Activated CD4-positive, alpha-beta memory T cell treated with anti-CD3 and anti-CD28 coated beads, Interleukin-2, amount 10 ng/mL, durations not matched to agents 7 days and 5 days (primary cell): ENCODE measurements around the gene NCOR2. TPM values are rescaled to one million over a fixed set of nuclear protein-coding genes. Genes with fewer than 3 reads are reported as not detected.

Experiments used
- CTCF ChIA-PET: fragments of 350-600 bp; sonication (Branson Sonifier 250); formaldehyde crosslinking; loops from one replicate; lab custom pipeline; 2021; ENCODE audit warnings: antibody characterized with exemption, inconsistent platforms; lab: Charles Lee
- POLR2A ChIA-PET: fragments of 350-600 bp; sonication (Branson Sonifier 250); formaldehyde crosslinking; loops from one replicate; lab custom pipeline; 2021; ENCODE audit warnings: antibody characterized with exemption; lab: Charles Lee
- DNase-seq: peaks from one replicate; pipeline ENCODE4 v3.0.0-alpha.2; 2020
- H3K27ac Mint-ChIP-seq: one replicate; pipeline ENCODE4 v1.8.0; 2021; ENCODE audit warnings: mild to moderate bottlenecking, mixed read lengths
- H3K27me3 Mint-ChIP-seq: one replicate; pipeline ENCODE4 v1.8.0; 2021; ENCODE audit warnings: mixed read lengths
- H3K36me3 Mint-ChIP-seq: one replicate; pipeline ENCODE4 v1.8.0; 2021; ENCODE audit warnings: low read depth, mixed read lengths
- H3K4me1 Mint-ChIP-seq: one replicate; pipeline ENCODE4 v1.8.0; 2021; ENCODE audit warnings: mixed read lengths
- H3K4me3 Mint-ChIP-seq: one replicate; pipeline ENCODE4 v1.8.0; 2021; ENCODE audit warnings: mild to moderate bottlenecking, mixed read lengths
- H3K9me3 Mint-ChIP-seq: one replicate; pipeline ENCODE4 v1.8.0; 2021; ENCODE audit warnings: mixed read lengths
- total RNA-seq, 2 experiments: library from RNA; stranded (reverse); gene quantifications; one replicate each; pipeline ENCODE4 v1.2.3, GENCODE V29; 2021

Gene NCOR2
- total RNA-seq, 2 experiments from 2014 or later = 88.9 to 90.8 TPM

DNA sequence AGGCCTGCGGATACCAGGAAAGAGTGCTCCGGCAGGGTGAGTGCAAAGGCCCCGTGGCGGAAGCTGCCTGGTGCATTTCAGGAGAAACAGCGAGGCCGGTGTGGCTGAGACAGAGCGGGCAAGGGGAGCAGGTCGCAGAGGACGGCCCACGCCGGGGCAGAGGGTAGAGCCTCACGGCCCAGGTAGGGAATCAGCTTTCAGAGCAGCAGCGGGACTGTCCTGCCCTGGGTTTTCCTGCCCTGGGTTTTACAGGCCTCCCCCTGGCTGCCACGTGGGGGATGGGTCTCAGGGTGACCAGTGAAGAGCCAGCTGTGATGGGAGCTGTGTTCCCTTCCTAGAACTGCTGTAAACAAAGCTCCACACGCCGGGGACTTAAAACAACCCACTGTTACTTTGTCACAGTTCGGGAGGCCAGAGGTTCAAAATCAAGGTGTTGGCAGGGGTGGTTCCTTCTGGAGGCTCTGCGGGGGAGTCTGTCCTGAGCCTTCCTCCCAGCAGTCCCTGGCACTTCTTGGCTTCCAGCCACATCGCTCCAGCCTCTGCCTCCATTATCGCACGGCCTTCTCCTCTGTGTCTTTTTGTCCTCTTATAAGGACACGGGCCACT is 10.4 kb downstream of the NCOR2 start:
- POLR2A ChIA-PET = interaction anchor here (1.1 kb wide), 1 partner anchor 9 kb away, joined by 3 read pairs; no protein-coding TSS in a partner anchor
- Mint-ChIP-seq H3K36me3 (no peaks in the 10 kb centered on the region), H3K4me1 (peaks cover 3% of the 10 kb centered on the region), H3K4me3 (no peak overlapping the region), H3K27ac (no peak overlapping the region), H3K9me3 (no peaks in the 10 kb centered on the region), H3K27me3 (no peaks in the 10 kb centered on the region)
- CTCF ChIA-PET = no interaction called here
- DNase-seq = no peak

DNA sequence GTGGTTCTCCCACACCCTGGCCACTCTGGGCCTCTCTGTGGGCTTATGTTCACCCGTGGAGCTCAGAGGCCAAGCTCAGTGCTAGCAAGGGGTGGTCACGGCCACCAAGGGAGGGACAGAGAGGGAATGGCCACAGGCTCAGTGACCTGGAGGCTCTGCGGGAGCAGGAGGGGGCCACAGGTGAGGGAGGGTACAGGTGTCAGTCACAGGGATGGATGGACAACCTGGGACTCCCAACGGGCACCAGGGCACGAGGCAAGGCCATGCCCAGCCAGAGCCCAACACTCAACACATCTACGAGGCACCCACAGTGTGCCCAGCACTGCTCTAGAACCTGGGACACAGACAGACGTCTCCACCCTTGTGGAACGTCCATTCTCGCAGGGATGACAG is 11.3 kb downstream of the NCOR2 start:
- CTCF ChIA-PET = no interaction called here
- Mint-ChIP-seq H3K9me3 (no peaks in the 10 kb centered on the region), H3K36me3 (no peaks in the 10 kb centered on the region), H3K4me3 (no peak overlapping the region), H3K27me3 (no peaks in the 10 kb centered on the region), H3K27ac (no peak overlapping the region), H3K4me1 (peaks cover 4% of the 10 kb centered on the region)
- POLR2A ChIA-PET = interaction anchor here (1.1 kb wide), 1 partner anchor 10 kb away, joined by 3 read pairs; no protein-coding TSS in a partner anchor
- no peak for DNase-seq

DNA sequence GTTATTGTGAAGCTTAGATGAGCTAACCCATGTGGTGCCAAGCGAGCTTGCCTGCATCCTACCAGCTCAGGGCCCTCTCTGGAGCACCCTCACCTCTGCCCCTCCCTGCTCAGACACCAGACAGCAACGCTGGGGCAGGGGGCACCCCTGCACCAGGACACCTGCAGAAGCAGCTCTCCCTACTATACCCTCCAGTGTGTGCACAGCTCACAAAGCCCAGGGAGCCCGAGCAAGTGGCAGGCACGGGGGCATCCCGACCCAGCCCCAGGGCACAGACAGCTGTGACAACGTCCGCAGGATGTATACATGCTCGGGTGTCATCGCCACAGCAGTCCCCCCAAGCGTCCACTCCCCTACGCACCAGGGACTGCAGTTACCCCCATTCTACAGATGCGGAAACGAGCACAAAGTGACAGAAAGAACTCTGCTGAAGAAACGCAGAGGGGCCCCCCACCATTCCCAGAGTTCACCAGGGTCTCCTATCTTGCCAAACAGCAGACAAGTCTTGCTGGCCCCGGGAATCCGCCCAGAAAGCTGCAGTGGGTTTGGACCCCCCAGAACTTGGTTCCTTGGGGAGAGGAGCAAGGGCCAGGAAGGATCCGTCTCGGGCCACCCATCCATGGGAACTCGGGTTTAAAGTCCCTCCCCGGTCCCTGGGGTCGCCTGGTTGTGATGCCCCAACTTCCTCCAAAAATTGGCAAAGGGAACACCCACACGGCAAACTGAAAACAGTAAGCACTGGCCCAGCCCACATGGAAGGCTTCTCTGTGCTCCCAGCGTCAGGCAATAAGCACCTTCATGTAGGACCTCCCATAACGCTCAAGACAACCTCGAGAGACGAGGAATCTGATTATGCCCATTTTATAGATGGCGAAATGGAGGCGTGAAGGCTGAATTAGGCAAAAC is 12.0 kb downstream of the NCOR2 start:
- no peaks in the 10 kb centered on the region for H3K36me3 Mint-ChIP-seq
- ChIA-PET POLR2A (interaction anchor here (2.8 kb wide), 1 partner anchor 11 kb away, joined by 13 read pairs; the partner anchor contains the start of gene NCOR2), CTCF (no interaction called here)
- no peak overlapping the region for H3K27ac Mint-ChIP-seq
- no peak overlapping the region for H3K4me3 Mint-ChIP-seq
- H3K4me1 Mint-ChIP-seq = peaks cover 8% of the 10 kb centered on the region
- H3K9me3 Mint-ChIP-seq = no peaks in the 10 kb centered on the region
- DNase-seq = no peak
- H3K27me3 Mint-ChIP-seq = no peaks in the 10 kb centered on the region

DNA sequence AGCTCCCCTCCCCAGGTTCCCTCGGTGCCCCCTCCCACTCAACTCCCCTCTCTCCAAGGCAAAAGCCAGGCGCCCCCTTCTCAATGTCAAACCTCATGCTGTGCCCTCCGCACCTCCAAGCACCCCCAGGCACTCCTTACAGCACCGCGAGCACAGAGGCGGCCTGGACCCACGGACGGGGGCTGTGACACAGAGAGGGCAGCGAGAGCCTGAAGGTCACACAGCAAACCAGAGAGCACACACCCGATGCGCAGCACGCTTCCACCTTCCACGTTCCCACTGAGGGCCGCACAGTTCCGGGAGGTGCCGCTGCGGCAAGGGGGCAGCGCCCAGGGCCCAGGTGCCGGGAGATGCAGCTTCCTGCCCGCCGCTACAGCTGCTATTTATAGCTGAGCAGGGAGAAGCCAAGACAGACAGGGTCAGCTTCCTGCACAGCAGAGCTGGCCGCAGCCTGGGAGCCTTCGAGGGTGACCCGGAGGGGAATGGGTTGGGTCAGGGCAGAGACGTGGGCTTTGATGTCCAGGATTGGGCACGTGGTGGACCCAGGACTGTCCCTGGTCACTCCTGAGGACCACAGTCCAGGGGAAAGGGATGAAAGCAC is 12.9 kb downstream of the NCOR2 start:
- Mint-ChIP-seq H3K4me1 (peaks cover 15% of the 10 kb centered on the region), H3K9me3 (no peaks in the 10 kb centered on the region), H3K27me3 (no peaks in the 10 kb centered on the region), H3K4me3 (no peak overlapping the region), H3K27ac (no peak overlapping the region), H3K36me3 (no peaks in the 10 kb centered on the region)
- ChIA-PET CTCF (no interaction called here), POLR2A (interaction anchor here (2.8 kb wide), 1 partner anchor 12 kb away, joined by 13 read pairs; the partner anchor contains the start of gene NCOR2)
- no peak for DNase-seq

DNA sequence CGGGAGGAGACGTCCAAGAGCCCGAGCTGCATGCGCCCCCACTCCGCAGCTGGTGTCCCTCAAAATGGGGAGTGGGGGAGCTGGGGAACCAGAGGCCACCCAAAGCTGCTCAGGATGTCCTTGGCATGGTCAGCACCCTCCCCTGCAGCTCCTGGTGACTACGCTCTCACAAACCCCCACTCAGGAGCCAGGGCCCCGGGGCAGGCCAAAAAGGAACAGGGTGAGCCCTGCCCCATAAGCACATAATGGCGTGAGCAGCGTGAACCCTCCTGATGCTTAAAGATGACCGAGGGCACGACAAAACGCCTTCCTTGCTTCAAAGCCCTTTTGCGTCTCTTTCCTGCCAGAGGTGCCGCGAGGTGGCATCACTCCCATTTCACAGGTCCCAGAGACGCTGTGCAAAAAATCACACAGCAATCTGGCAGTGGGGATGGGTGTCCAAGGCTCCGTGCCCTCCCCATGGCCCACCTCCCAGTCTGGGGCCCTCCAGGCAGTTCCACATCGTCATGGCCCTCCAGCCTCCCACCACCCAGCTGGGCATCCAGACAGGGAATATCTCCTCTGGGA is 13.5 kb downstream of the NCOR2 start:
- H3K27me3 Mint-ChIP-seq = no peaks in the 10 kb centered on the region
- H3K4me3 Mint-ChIP-seq = no peak overlapping the region
- POLR2A ChIA-PET = interaction anchor here (2.8 kb wide), 1 partner anchor 13 kb away, joined by 13 read pairs; the partner anchor contains the start of gene NCOR2
- peaks cover 17% of the 10 kb centered on the region for H3K4me1 Mint-ChIP-seq
- CTCF ChIA-PET = no interaction called here
- no peak for DNase-seq
- H3K9me3 Mint-ChIP-seq = no peaks in the 10 kb centered on the region
- no peaks in the 10 kb centered on the region for H3K36me3 Mint-ChIP-seq
- H3K27ac Mint-ChIP-seq = no peak overlapping the region

DNA sequence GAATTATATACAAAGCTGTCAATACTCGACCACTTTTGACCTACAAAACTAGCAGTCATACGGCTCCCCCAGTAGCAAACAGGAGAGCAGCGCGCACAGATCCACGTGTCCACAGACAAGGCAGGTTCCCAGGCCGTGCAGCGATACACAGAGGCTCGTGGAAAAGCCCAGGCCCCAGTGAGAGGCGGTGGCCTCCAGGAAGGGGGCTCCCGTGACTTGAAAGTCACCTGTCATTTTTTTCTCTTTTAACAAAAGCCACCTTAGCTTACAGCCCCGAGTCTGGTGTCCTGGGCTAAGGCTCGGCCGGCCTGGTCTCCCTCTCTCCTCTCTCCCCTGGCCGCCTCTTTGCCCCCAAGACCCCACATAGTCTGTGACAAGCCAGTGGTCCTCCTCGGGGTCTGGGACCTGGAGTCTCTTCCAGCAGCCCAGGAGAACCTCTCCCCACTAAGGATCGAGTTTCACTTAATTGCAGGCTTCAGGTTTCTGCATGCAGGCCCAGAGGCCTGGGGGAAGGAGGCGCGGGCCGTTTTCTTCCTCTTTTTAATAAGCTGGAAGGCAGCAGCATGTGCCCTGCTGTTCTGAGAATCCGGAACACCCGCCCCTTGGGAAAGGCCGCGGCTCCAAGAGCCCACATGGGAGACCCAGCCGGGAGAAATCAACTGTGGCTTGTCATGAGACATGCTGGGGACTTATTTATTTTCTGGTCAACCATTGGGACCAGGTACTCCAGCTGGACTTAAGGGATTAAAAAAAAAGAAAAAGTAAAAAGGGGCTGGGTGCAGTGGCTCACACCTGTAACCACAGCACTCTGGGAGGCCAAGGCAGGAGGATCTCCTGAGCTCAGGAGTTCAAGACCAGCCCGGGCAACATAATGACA is 15.9 kb downstream of the NCOR2 start:
- no peaks in the 10 kb centered on the region for H3K9me3 Mint-ChIP-seq
- ChIA-PET CTCF (interaction anchor here (1.4 kb wide), 1 partner anchor 12 kb away, joined by 3 read pairs; no protein-coding TSS in a partner anchor), POLR2A (interaction anchor here (1.0 kb wide), 1 partner anchor 85 kb away, joined by 3 read pairs; no protein-coding TSS in a partner anchor)
- no peaks in the 10 kb centered on the region for H3K36me3 Mint-ChIP-seq
- peaks cover 28% of the 10 kb centered on the region for H3K4me1 Mint-ChIP-seq
- no peak overlapping the region for H3K4me3 Mint-ChIP-seq
- no peaks in the 10 kb centered on the region for H3K27me3 Mint-ChIP-seq
- no peak for DNase-seq
- H3K27ac Mint-ChIP-seq = no peak overlapping the region

DNA sequence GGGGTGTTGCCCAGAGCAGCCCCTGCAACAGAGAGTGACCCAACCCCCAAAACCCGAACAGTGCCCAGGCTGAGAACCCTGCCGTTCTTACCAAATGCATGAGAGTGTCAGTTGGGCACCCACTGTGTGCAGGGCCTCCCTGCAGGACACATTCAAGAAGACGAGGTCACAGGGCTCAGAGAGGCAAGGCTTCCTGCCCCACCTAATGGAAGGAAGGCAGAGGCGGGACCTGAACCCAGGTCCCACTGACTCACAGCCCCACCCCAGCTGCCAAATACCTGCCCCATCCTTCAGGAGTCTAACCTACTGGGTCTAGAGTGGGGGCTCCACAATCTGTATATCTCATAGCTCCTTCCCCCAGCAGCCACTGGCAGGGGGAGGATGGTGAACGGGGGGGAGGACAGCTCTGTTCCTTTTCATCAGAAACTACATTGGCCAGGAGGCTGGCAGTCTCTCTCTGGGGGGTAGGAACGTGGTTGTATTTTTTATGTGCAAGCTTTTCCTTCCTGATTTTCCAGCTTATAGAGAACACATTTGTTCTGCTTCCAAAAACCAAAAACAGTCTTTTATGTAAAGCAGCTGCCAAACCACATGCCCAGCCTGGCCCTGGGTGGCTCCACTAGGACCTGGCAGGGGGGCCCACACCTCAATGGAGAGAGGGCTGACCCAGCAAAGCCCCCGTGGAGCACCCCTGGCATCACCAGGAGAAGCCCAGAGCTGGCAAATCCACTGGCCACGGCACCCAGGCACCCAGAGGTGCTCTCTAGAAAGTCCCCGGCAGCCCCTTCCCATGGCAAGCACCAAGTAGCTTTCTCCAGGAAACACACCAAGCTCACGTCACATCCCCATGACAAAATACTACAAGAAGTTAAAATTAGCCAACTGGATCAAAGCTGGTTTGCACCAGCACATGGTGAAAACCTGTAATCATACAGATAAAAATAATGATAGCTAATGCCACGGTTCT is 17.0 kb downstream of the NCOR2 start:
- no peak overlapping the region for H3K4me3 Mint-ChIP-seq
- H3K4me1 Mint-ChIP-seq = peaks cover 39% of the 10 kb centered on the region
- no peaks in the 10 kb centered on the region for H3K9me3 Mint-ChIP-seq
- no peak overlapping the region for H3K27ac Mint-ChIP-seq
- DNase-seq = no peak
- H3K27me3 Mint-ChIP-seq = no peaks in the 10 kb centered on the region
- ChIA-PET CTCF (interaction anchor here (1.4 kb wide), 1 partner anchor 11 kb away, joined by 3 read pairs; no protein-coding TSS in a partner anchor), POLR2A (interaction anchor here (1.0 kb wide), 1 partner anchor 84 kb away, joined by 3 read pairs; no protein-coding TSS in a partner anchor)
- H3K36me3 Mint-ChIP-seq = no peaks in the 10 kb centered on the region

DNA sequence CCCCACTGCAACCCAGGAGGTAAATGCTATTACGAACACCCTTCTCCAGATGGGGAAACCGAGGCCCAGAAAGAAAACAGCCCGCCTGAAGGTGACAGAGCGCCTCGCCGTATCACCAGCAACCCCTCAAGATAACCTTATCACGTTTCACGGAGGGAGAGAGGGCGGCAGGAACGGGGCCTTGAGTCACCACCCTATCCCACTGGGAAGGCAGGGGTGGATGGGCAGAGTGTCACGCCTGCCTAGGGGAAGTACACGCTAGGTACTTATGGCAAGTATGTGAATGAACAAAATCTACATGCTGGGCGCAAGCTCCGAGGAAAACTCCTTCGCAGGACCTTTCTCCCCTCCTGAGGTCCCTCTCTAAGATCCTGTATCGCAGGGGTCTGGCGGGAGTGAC is 17.8 kb downstream of the NCOR2 start:
- Mint-ChIP-seq H3K27ac (no peak overlapping the region), H3K27me3 (no peaks in the 10 kb centered on the region), H3K4me3 (no peak overlapping the region), H3K36me3 (no peaks in the 10 kb centered on the region), H3K4me1 (peaks cover 47% of the 10 kb centered on the region), H3K9me3 (no peaks in the 10 kb centered on the region)
- ChIA-PET CTCF (no interaction called here), POLR2A (no interaction called here)
- no peak for DNase-seq

DNA sequence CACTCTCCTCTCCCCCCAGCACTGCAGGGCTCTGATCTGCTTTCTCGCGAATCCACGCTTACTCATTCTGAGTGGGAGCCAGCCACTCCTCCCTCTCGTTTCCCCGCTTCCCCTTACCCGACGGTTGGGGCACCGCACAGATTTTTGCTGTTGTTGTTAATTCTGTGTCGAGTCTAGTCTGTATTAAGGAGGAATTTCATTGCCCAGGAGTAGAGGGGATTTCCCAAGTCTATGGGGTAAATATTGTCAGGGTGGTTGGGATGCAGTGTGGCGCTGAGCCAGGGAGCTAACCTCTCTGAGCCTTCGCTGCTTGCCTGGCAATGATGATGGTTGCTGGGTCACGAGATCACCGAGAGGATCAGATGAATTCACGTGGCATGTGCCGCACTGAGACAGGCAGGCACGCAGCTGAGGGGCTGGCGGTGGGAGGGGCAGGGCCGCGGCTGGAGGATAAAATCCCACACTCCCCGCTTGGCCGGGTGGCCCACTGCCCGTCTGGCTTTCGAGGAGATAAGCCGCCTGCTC is 18.5 kb downstream of the NCOR2 start:
- peaks cover 47% of the 10 kb centered on the region for H3K4me1 Mint-ChIP-seq
- H3K9me3 Mint-ChIP-seq = no peaks in the 10 kb centered on the region
- POLR2A ChIA-PET = no interaction called here
- no peak for DNase-seq
- H3K36me3 Mint-ChIP-seq = no peaks in the 10 kb centered on the region
- no peak overlapping the region for H3K4me3 Mint-ChIP-seq
- peaks cover 2% of the 10 kb centered on the region for H3K27me3 Mint-ChIP-seq
- no peak overlapping the region for H3K27ac Mint-ChIP-seq
- CTCF ChIA-PET = no interaction called here

DNA sequence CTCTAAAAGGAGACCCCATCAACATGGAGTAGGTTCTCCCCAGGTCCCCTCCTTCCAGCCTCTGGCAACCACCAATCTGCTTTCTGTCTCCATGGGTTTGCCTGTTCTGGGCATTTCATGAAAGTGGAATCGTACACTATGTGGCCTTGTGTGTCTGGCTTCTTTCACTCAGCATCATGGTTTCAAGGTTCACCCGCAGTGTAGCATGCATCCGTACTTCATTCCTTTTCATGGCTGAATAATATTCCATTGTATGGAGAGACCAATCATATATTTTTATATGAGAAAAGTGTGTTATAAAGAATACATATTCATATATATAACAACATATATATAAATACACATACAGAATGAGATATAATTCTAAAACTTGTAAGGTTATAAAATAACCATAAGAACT is 19.8 kb downstream of the NCOR2 start:
- CTCF ChIA-PET = no interaction called here
- no peaks in the 10 kb centered on the region for H3K36me3 Mint-ChIP-seq
- no peak overlapping the region for H3K27ac Mint-ChIP-seq
- H3K4me1 Mint-ChIP-seq = peaks cover 50% of the 10 kb centered on the region
- H3K9me3 Mint-ChIP-seq = no peaks in the 10 kb centered on the region
- H3K4me3 Mint-ChIP-seq = no peak overlapping the region
- peaks cover 2% of the 10 kb centered on the region for H3K27me3 Mint-ChIP-seq
- POLR2A ChIA-PET = no interaction called here
- no peak for DNase-seq
